GM13976 (cell line): ENCODE data around the gene PGM1.

Source experiments
- DNase-seq: peaks from one replicate; pipeline ENCODE4 v3.0.0; 2012; ENCODE audit warnings: low spot score
- in situ Hi-C: fragments of 300-500 bp; cut with MboI; formaldehyde crosslinking; loops from one replicate; pipeline ENCODE4 v1.12.0; 2022; ENCODE audit warnings: low sequenced_read_pairs, mixed read lengths, inconsistent platforms; ENCODE audit not compliant: unreplicated experiment
- TF ChIP-seq, protein P1 (sequence below): IDR thresholded peaks from 2 replicates; pipeline ENCODE4 v1.5.1; 2012; ENCODE audit warnings: borderline replicate concordance, mild to moderate bottlenecking; ENCODE audit not compliant: insufficient read depth; ENCODE audit errors: extremely low read depth, missing control alignments, control extremely low read depth

Gene PGM1

DNA sequence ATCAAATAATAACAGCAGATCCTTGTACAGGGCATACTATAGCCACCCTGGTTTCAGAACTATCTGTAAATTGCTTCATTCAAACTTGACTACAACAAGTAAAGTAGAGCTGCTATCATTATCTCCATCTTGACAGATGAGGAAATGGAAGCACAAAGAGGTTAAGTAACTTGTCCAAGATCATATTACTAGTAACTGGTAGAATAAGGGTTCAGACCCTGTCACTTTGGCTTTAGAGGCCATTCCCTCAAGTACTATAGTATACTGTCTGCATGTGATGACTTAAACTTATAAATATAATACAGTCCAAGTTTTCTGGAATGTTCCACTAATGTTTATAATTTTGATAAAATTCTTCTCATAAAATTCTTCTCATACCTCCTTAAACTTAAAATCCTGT lies 24.8 kb downstream of the PGM1 start:
- in situ Hi-C loops, result loop anchor here (25.0 kb wide), 2 partner anchors 519 to 619 kb away; no protein-coding TSS in a partner anchor
- TF ChIP-seq, protein P1, sequence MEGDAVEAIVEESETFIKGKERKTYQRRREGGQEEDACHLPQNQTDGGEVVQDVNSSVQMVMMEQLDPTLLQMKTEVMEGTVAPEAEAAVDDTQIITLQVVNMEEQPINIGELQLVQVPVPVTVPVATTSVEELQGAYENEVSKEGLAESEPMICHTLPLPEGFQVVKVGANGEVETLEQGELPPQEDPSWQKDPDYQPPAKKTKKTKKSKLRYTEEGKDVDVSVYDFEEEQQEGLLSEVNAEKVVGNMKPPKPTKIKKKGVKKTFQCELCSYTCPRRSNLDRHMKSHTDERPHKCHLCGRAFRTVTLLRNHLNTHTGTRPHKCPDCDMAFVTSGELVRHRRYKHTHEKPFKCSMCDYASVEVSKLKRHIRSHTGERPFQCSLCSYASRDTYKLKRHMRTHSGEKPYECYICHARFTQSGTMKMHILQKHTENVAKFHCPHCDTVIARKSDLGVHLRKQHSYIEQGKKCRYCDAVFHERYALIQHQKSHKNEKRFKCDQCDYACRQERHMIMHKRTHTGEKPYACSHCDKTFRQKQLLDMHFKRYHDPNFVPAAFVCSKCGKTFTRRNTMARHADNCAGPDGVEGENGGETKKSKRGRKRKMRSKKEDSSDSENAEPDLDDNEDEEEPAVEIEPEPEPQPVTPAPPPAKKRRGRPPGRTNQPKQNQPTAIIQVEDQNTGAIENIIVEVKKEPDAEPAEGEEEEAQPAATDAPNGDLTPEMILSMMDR, result no peak
- no peak for DNase-seq

DNA sequence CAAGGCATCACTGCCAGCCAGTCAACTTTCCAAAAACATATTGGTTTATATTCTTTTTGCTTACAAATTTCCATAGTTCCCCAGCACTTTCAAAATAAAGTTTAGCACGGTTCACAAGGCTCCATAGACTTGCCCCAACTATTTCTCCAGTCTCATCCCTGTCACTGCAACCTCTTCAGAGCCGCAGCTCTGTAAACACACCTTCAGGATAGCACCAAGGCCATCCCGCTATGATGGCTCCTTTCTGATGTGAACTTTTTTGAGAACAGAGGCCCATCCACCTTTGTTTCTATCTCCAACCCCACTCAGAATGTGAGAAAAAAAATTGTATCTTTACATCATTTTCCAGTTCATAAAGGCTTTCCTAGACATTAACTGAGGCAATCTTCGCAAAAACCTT lies 26.3 kb downstream of the PGM1 start:
- in situ Hi-C loops, result loop anchor here (25.0 kb wide), 2 partner anchors 518 to 618 kb away; no protein-coding TSS in a partner anchor
- no peak for DNase-seq
- TF ChIP-seq, protein P1, result no peak

DNA sequence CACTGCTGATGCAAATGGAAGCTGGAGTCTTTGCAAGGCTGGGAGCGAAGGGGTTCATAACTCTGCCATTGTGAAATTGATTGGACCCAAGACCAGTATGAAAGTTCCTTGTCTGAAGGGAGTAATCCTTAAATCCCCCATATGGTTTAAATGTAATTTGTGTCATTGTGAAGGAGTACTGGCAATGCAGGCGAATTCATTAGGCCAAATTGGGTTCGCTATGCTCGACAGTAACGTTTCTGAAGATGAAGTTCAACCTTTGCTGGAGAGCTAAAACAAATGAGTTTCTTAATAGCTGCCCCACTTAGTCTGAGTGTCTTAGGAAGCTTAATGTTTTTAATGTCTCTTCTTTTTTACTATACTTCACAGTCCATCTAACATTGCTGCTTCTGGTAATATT lies 27.5 kb downstream of the PGM1 start:
- in situ Hi-C loops, result loop anchor here (25.0 kb wide), 2 partner anchors 517 to 617 kb away; no protein-coding TSS in a partner anchor
- no peak for DNase-seq
- TF ChIP-seq, protein P1, result no peak

DNA sequence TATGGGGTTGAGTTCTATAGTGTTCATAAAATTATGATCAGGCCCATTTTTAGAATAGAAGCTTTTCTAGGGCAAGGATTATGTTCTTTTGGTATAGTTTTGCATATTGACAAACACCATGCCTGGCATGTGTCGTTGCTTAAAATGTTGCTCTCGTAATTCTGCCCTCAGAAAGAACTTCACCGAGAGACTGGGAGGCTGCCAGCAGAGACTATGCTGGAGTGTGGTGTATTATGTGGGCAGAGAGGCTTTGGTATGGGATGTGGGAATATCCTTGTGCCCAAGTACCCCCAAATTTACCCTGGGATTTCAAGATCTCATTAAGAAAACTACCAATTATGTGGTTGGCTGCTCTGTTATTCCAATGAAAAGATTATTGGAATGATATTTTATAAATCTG lies 27.9 kb downstream of the PGM1 start:
- TF ChIP-seq, protein P1, result no peak
- in situ Hi-C loops, result loop anchor here (25.0 kb wide), 2 partner anchors 516 to 616 kb away; no protein-coding TSS in a partner anchor
- DNase-seq, result no peak

DNA sequence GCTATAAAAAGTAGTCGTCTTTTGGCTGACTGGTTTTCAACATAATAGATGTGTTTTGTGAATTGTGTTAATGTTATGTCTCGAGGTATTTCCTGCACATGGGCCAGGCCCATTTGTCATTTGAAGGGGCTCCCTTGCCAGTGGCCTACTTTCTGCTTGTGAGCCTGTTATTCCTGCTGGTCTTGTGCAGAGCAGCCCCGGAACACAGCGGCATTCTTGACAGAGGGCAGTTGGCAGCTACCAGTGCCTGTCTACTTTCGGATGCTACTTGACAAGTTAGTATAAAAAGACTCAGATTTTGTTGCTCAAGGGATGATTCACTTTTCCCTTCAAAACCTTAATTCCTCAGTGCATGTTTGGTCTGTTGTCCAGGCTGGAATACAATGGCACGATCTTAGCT lies 28.5 kb downstream of the PGM1 start:
- no peak for DNase-seq
- in situ Hi-C loops, result loop anchor here (25.0 kb wide), 2 partner anchors 516 to 616 kb away; no protein-coding TSS in a partner anchor

DNA sequence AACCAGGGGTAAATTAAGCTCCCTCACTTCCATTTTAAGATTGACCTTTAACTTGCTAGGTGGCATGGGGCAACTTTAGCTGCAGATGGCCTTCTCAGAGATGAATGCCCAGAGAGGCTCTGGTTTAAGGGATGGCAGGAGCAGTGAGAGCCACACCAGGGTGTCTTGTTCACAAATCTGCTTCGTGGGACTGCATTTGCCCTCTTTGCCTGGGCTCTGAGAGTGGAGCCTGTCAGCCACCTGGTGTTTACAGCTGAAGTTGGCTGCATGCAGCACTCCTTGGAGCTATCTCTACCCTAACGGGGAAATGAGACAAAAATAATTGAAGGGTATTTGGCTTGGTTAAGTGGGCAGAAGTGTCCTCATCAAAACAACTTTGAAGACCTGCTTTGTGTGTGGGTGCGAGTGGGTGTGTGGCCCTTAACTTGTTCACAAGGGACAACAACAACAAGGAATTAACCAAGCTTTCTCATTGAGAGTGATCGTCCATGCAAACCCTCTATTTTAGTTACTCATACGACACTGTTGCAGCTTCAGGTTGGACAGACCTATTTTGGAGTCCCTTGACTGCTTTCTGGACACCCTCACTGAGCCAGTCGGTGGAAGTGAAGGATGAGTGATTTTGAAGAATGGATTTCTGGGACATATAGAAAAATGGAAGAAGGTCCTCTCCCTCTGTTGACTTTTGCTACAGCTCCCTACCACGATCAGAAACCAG lies 29.8 kb downstream of the PGM1 start:
- TF ChIP-seq, protein P1, result no peak
- no peak for DNase-seq
- in situ Hi-C loops, result loop anchor here (25.0 kb wide), 2 partner anchors 514 to 614 kb away; no protein-coding TSS in a partner anchor

More for the DNA sequence above, 28.5 kb downstream of the PGM1 start:
- TF ChIP-seq, protein P1, result no peak
